ENCODE measurements around the gene CFAP46. TPM values are rescaled to one million over a fixed set of nuclear protein-coding genes. Genes with fewer than 3 reads are reported as not detected.

CFAP46 gene
- total RNA-seq, 2 experiments from 2014 or later = not detected

DNA sequence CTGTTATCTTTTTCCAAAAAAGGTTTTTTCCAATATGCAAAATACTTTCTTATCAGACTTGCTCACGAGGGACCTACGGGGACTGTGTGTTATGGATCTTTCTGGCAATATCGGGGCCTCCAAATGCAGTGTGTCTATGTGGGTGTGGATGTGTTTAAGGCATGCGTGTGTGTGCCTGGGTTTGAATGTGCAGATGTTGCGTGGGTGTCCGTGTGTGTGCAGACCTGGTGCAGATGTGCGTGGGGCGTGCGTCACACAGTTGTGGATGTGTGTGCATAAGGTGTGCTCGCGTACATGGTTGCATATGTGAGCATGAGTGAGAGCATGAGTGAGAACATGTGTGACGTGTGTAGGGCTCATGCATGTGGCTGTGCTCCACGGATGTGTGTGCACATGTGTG lies 176.1 kb downstream of the CFAP46 start:
- no peak overlapping the region for H3K27ac Mint-ChIP-seq
- no peak overlapping the region for H3K4me3 Mint-ChIP-seq
- H3K27me3 Mint-ChIP-seq (ENCODE audit: low read depth) = no peaks in the 10 kb centered on the region
- DNase-seq = no peak
- H3K36me3 Mint-ChIP-seq (ENCODE audit: low read depth) = peaks cover 16% of the 10 kb centered on the region
- H3K4me1 Mint-ChIP-seq (ENCODE audit: low read depth) = no peaks in the 10 kb centered on the region
- no peak for ATAC-seq
- POLR2A ChIA-PET = no interaction called here
- CTCF ChIA-PET = no interaction called here
- H3K9me3 Mint-ChIP-seq (ENCODE audit: insufficient read depth) = peaks cover 3% of the 10 kb centered on the region

DNA sequence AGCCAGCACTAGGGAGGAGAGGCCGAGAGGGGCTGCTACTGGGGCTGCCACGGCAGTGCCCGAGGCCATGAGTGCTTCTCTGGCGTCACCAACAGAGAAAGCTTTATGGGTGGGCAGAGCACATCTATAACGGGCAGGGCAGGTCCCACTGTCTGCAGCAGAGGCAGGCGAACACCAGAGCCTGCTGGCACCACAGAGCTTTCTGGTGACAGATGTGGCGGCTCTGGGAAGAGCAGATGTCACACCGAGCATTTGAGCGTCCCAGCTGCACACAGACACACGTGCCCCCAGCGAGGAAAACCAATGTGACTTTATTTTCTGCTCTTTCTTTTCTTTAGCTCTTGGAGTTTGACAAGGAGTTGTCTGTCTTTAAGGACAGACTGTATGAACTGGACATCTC lies 176.9 kb downstream of the CFAP46 start:
- peaks cover 3% of the 10 kb centered on the region for H3K9me3 Mint-ChIP-seq (ENCODE audit: insufficient read depth)
- H3K27ac Mint-ChIP-seq = no peak overlapping the region
- H3K36me3 Mint-ChIP-seq (ENCODE audit: low read depth) = peaks cover 14% of the 10 kb centered on the region
- H3K27me3 Mint-ChIP-seq (ENCODE audit: low read depth) = no peaks in the 10 kb centered on the region
- no peak overlapping the region for H3K4me3 Mint-ChIP-seq
- ChIA-PET POLR2A (no interaction called here), CTCF (no interaction called here)
- H3K4me1 Mint-ChIP-seq (ENCODE audit: low read depth) = no peaks in the 10 kb centered on the region
- ATAC-seq (no peak), DNase-seq (no peak)

DNA sequence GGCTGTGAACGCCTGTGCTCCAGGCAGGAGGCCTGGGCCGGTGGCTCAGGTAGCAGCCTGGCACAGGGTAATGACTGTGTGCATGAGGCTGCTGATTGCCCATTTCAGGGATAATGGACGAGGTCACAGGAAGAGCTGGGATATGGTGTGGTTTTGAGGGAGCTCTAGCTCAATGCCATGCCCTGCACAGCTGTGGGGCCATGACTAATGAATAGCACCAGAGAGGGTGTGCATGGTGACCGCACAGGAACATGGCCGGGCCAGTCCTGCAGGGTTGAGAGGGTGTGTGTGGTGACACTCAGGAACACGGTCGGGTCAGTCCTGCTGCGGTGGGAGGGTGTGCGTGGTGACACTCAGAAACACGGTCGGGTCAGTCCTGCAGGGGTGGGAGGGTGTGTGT lies 178.3 kb downstream of the CFAP46 start:
- ChIA-PET CTCF (no interaction called here), POLR2A (no interaction called here)
- Mint-ChIP-seq H3K27ac (no peak overlapping the region), H3K9me3 (ENCODE audit: insufficient read depth) (peaks cover 3% of the 10 kb centered on the region), H3K4me1 (ENCODE audit: low read depth) (no peaks in the 10 kb centered on the region), H3K4me3 (no peak overlapping the region), H3K27me3 (ENCODE audit: low read depth) (no peaks in the 10 kb centered on the region), H3K36me3 (ENCODE audit: low read depth) (peaks cover 11% of the 10 kb centered on the region)
- DNase-seq (no peak), ATAC-seq (no peak)

DNA sequence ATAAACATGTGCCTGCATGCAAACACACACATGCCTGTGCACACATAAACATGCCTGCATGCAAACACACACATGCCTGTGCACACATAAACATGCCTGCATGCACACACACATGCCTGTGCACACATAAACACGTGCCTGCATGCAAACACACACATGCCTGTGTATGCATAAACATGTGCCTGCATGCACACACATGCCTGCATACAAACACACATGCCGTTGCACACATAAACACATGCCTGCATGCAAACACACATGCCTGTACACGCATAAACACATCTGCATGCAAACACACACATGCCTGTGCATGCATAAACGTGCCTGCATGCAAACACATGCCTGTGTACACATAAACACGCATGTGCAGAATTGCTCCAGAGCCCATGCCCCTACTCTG lies 178.8 kb downstream of the CFAP46 start:
- Mint-ChIP-seq H3K27me3 (ENCODE audit: low read depth) (no peaks in the 10 kb centered on the region), H3K27ac (no peak overlapping the region), H3K9me3 (ENCODE audit: insufficient read depth) (no peaks in the 10 kb centered on the region), H3K36me3 (ENCODE audit: low read depth) (peaks cover 9% of the 10 kb centered on the region), H3K4me3 (no peak overlapping the region), H3K4me1 (ENCODE audit: low read depth) (no peaks in the 10 kb centered on the region)
- ChIA-PET POLR2A (no interaction called here), CTCF (no interaction called here)
- DNase-seq (no peak), ATAC-seq (no peak)

DNA sequence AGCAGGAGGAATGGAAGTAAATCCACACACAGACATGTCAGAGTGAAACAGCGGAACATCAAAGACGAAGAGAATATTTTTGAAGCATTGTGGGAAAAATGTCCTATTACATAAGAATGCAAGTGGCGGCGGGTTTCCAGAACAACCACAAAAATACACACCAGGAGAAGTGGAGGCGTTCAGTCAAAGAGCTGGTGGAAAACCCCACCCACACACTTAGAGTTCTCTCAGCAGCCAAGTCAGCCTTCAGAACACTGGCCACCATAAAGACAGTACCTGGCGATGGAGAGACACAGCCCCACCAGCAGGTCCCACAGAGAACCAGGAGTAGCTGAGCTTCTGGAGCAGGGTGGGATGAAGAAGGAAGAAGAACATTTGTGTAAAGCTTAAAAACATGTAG lies 180.1 kb downstream of the CFAP46 start:
- Mint-ChIP-seq H3K4me3 (no peak overlapping the region), H3K36me3 (ENCODE audit: low read depth) (peaks cover 4% of the 10 kb centered on the region), H3K9me3 (ENCODE audit: insufficient read depth) (no peaks in the 10 kb centered on the region), H3K27ac (no peak overlapping the region), H3K4me1 (ENCODE audit: low read depth) (no peaks in the 10 kb centered on the region), H3K27me3 (ENCODE audit: low read depth) (no peaks in the 10 kb centered on the region)
- CTCF ChIA-PET = no interaction called here
- ATAC-seq = no peak
- no peak for DNase-seq
- POLR2A ChIA-PET = no interaction called here

DNA sequence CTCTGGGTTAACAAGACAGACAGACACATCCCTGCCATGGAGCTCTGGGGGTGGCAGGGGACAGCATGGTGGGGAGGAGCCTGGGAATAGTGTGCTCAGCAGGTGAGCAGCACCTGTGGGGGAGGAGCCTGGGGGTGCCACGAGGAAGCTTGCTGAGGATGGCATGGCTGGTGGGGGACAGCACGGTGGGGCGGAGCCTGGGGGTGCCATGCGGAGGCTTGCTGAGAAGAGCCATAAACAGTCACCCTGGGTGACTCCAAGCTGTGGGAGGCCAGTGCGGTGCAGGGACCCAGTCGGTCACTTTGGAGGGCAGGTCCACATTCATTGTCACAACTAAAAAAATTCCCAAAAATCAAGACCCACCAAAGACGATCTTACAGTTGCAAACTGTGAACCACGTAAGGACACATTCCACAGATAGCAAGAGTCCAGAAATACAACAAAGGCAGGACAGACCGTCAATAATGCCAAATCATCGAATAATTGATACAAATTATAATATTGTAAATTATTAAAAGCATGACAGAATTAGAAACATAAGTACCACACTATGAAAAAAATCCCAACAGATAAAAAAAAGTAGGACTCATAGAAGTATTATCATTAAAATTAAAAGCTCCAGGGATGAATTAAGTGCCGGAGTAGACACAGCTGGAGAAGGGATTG lies 180.8 kb downstream of the CFAP46 start:
- Mint-ChIP-seq H3K4me3 (no peak overlapping the region), H3K27ac (no peak overlapping the region), H3K4me1 (ENCODE audit: low read depth) (no peaks in the 10 kb centered on the region), H3K27me3 (ENCODE audit: low read depth) (no peaks in the 10 kb centered on the region), H3K9me3 (ENCODE audit: insufficient read depth) (no peaks in the 10 kb centered on the region), H3K36me3 (ENCODE audit: low read depth) (peaks cover 4% of the 10 kb centered on the region)
- ChIA-PET POLR2A (no interaction called here), CTCF (no interaction called here)
- DNase-seq = no peak
- ATAC-seq = no peak

DNA sequence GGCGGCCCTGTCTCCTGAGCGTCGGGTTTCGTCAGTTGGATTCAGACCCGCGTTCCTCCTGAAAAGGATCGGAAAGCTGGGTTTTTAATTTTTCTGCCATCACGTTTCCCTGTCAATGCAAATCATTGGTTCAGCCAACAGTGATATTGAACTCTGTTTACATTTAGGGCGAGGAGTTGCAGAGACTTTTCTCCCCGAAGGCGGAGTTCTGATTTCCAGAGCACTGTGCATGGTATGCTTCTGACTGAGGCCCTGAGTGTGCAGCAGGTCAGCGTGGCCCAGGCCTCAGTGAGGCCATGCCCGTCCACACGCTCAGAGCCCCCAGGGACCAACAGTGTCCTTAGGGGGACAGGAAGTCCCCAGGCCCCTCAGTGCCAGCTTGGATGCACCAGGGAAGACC lies 183.5 kb downstream of the CFAP46 start:
- ChIA-PET POLR2A (no interaction called here), CTCF (no interaction called here)
- no peak for ATAC-seq
- Mint-ChIP-seq H3K9me3 (ENCODE audit: insufficient read depth) (no peaks in the 10 kb centered on the region), H3K4me1 (ENCODE audit: low read depth) (no peaks in the 10 kb centered on the region), H3K27me3 (ENCODE audit: low read depth) (no peaks in the 10 kb centered on the region), H3K4me3 (no peak overlapping the region), H3K27ac (no peak overlapping the region), H3K36me3 (ENCODE audit: low read depth) (peaks cover 16% of the 10 kb centered on the region)
- no peak for DNase-seq

Other genes with a start within 250 kb of the CFAP46 start
- gene NKX6-2, start 156.4 kb downstream of the CFAP46 start, total RNA-seq = not detected
- gene ADGRA1, start 145.4 kb upstream of the CFAP46 start, total RNA-seq = not detected
- under 1 TPM; 0.21 to 0.32 TPM for gene KNDC1, start 217.6 kb upstream of the CFAP46 start, total RNA-seq